Stomach (tissue), 9 donors: ENCODE data around the gene PCAT6. TPM values are rescaled to one million over a fixed set of nuclear protein-coding genes. Genes with fewer than 3 reads are reported as not detected.

Source experiments
- DNase-seq, 2 donors: peaks; one replicate each; pipeline versions ENCODE4 v3.0.0 to v3.0.0-alpha.2; 2013 to 2019
- H3K27ac ChIP-seq, 5 donors: fragments of 200-600 bp in 4 of 5; sonication (generic) in 4 of 5; one replicate each; pipeline ENCODE4 v1.5.1; 2013 to 2019; ENCODE audit warnings: mild to moderate bottlenecking in 1 of 5, moderate library complexity in 1 of 5
- H3K27me3 ChIP-seq, 3 donors: fragments of 200-600 bp; sonication (generic); one replicate each; pipeline ENCODE4 v1.5.1; 2017 to 2019; ENCODE audit warnings: mixed run types in 1 of 3
- H3K36me3 ChIP-seq, 4 donors: fragments of 200-600 bp; sonication (generic); 1 replicate in 3 of 4; 2 replicates in 1 of 4; pipeline ENCODE4 v1.5.1; 2016 to 2019
- H3K4me1 ChIP-seq, 4 donors: fragments of 200-600 bp; sonication (generic); one replicate each; pipeline ENCODE4 v1.5.1; 2016 to 2019
- H3K4me3 ChIP-seq, 4 donors: fragments of 200-600 bp; sonication (generic) in 3 of 4; one replicate each; pipeline ENCODE4 v1.5.1; 2016 to 2019; ENCODE audit warnings: mild to moderate bottlenecking in 1 of 4
- H3K9me3 ChIP-seq, 4 donors: fragments of 200-600 bp; sonication (generic); one replicate each; pipeline ENCODE4 v1.5.1; 2016 to 2019
- CTCF ChIP-seq, 7 experiments: fragments of 450-650 bp in 4 of 7; fragments of 200-600 bp in 3 of 7; sonication (generic) in 3 of 7; IDR thresholded peaks; one replicate each; pipeline ENCODE4 v1.5.1; 2016 to 2019; ENCODE audit warnings: antibody characterized with exemption in 7 of 7, control low read depth in 2 of 7, mild to moderate bottlenecking in 1 of 7
- EP300 ChIP-seq: sonication (generic); formaldehyde crosslinking; IDR thresholded peaks from one replicate; pipeline ENCODE4 v1.6.1; 2017; ENCODE audit warnings: antibody characterized with exemption
- POLR2A ChIP-seq, 4 donors: fragments of 450-650 bp; IDR thresholded peaks; one replicate each; pipeline ENCODE4 v1.6.1; 2016; ENCODE audit warnings: antibody characterized with exemption in 4 of 4, control low read depth in 2 of 4, mild to moderate bottlenecking in 1 of 4, moderate library complexity in 1 of 4
- POLR2AphosphoS5 ChIP-seq, 3 donors: sonication (generic); formaldehyde crosslinking; IDR thresholded peaks; one replicate each; pipeline ENCODE4 v1.6.1; 2016; ENCODE audit warnings: antibody characterized with exemption in 3 of 3
- WGBS, 5 donors: extraction: QIAGEN DNeasy Blood & Tissue Kit in 3 of 5; methylation state at CpG; one replicate each; pipeline versions ENCODE4 v1.1.5 to v1.1.7; 2013 to 2018; 5-methylcytosine and 5-hydroxymethylcytosine counted together
- intact Hi-C: fragments of 100-400 bp; cut with DNase I; formaldehyde crosslinking; loops from one replicate; pipeline ENCODE4 v1.15.1; 2023; ENCODE audit warnings: low total_unique reads
- polyA plus RNA-seq, 3 donors: library from polyadenylated mRNA; stranded (reverse); fragments of 200-250 nt; gene quantifications; one replicate each; pipeline ENCODE4 v1.2.3, GENCODE V29; 2013
- total RNA-seq, 5 donors: library from RNA; depleted of rRNA; stranded (reverse); fragments of >200 nt; gene quantifications; one replicate each; pipeline versions ENCODE4 v1.1.0 to v1.2.3, GENCODE V29; 2014 to 2016
- donor health status: healthy with polysubstance abuse.
- donor health status: Bipolar disorder and iron deficiency.
- donor health status: healthy.

Gene PCAT6
- total and polyA plus RNA-seq, 8 donors = 1.2 to 3.9 (median 2.7) TPM; not detected in 5

- Histone ChIP-seq H3K27ac (no peak overlapping the region), H3K9me3 (no peaks in the 10 kb centered on the region), H3K27me3 (peaks cover 0 to 6% (median 0%) of the 10 kb centered on the region in 3 donors), H3K4me3 (no peak overlapping the region), H3K4me1 (peaks cover 0 to 22% (median 0%) of the 10 kb centered on the region in 4 donors), H3K36me3 (no peaks in the 10 kb centered on the region)
- TF ChIP-seq CTCF (IDR thresholded peaks at IDR 0.05) (no peak), POLR2AphosphoS5 (IDR thresholded peaks at IDR 0.05) (no peak)
- intact Hi-C loops = no loop called here
- WGBS, 5 donors = 58 to 75% (median 72%) methylated on average over 5 of the region's 5 CpGs
- no peak for DNase-seq
Observed at GRCh38 chr1:202836623-202837403, 26.1 kb downstream of the PCAT6 start.

DNA sequence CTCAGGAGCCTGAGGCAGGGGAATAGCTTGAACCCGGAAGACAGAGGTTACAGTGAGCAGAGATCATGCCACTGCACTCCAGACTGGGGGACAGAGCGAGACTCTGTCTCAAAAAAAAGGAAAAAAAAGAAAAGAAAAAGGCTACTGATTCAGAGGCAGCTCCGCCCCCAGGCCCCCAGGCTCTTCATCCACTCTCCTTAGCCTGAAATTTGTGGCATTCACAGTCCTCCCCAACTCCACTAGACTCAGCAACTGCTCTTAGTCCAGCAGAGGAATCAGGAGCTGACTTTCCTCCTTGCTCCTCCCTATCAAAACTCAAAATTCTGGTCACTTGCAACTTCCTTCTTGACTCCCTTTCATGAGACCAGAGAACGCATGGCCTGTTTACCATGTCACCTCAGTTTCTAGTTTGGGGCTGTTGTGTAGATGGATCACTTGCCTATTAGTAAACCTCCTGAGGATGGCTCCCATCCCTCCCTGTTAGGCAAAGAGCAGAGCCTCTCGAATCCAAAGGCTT is 27.1 kb downstream of the PCAT6 start:
- no peak for DNase-seq
- peaks cover 0 to 6% (median 0%) of the 10 kb centered on the region in 3 donors for H3K27me3 ChIP-seq
- H3K36me3 ChIP-seq = no peaks in the 10 kb centered on the region
- peaks cover 0 to 22% (median 0%) of the 10 kb centered on the region in 4 donors for H3K4me1 ChIP-seq
- H3K4me3 ChIP-seq = no peak overlapping the region
- H3K9me3 ChIP-seq = no peaks in the 10 kb centered on the region
- intact Hi-C loops = no loop called here
- 76 to 96% (median 88%) methylated on average over 5 of the region's 5 CpGs for WGBS, 5 donors
- H3K27ac ChIP-seq = no peak overlapping the region
- no peak for TF ChIP-seq POLR2A (IDR thresholded peaks at IDR 0.05)
- no peak for TF ChIP-seq POLR2AphosphoS5 (IDR thresholded peaks at IDR 0.05)
- no peak for TF ChIP-seq EP300
- no peak for TF ChIP-seq CTCF (IDR thresholded peaks at IDR 0.05)

- 73 to 82% (median 76%) methylated on average over 11 of the region's 11 CpGs for WGBS, 5 donors
- no peaks in the 10 kb centered on the region for H3K36me3 ChIP-seq
- H3K9me3 ChIP-seq = no peaks in the 10 kb centered on the region
- H3K27ac ChIP-seq = no peak overlapping the region
- no peaks in the 10 kb centered on the region for H3K4me1 ChIP-seq
- DNase-seq = no peak
- no peak overlapping the region for H3K4me3 ChIP-seq
- TF ChIP-seq POLR2A (IDR thresholded peaks at IDR 0.05) (no peak), CTCF (IDR thresholded peaks at IDR 0.05) (no peak), POLR2AphosphoS5 (IDR thresholded peaks at IDR 0.05) (no peak), EP300 (no peak)
- intact Hi-C loops = no loop called here
- no peaks in the 10 kb centered on the region for H3K27me3 ChIP-seq
Observed at GRCh38 chr1:202843081-202843480, 32.3 kb downstream of the PCAT6 start.

DNA sequence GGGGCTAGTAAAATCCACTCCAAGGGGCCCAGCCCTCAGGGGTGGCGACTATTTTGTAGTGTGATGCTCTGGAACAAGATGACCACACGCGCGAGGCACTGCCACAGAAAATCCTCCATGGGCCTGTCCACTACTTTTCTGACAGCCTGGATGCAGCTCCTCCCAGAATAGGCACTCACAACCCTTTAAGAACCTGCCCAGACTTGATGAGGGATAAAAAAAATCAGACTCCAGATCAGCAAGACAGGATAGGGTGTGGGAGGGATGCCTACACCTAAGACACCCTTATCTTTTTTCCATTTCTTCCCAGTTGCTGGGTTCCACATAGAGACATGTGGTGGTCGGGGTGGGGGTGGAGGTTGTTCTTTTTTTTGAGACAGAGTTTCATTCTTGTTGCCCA is 33.5 kb downstream of the PCAT6 start:
- H3K36me3 ChIP-seq = no peaks in the 10 kb centered on the region
- H3K4me1 ChIP-seq = no peaks in the 10 kb centered on the region
- TF ChIP-seq POLR2AphosphoS5 (IDR thresholded peaks at IDR 0.05) (no peak), POLR2A (IDR thresholded peaks at IDR 0.05) (no peak), CTCF (IDR thresholded peaks at IDR 0.05) (no peak), EP300 (no peak)
- no peaks in the 10 kb centered on the region for H3K27me3 ChIP-seq
- no peak for DNase-seq
- intact Hi-C loops = no loop called here
- no peaks in the 10 kb centered on the region for H3K9me3 ChIP-seq
- WGBS, 5 donors = 90 to 95% (median 93%) methylated on average over 5 of the region's 5 CpGs
- no peak overlapping the region for H3K4me3 ChIP-seq
- no peak overlapping the region for H3K27ac ChIP-seq
